CD8-positive, alpha-beta memory T cell (primary cell): ENCODE results near the gene MCEE. TPM values are rescaled to one million over a fixed set of nuclear protein-coding genes. Genes with fewer than 3 reads are reported as not detected.
A peak's percentile ranks its signal among the peaks of the same experiment; 100 is the strongest.

Experiments used
- CTCF ChIA-PET: fragments of 350-600 bp; sonication (Branson Sonifier 250); formaldehyde crosslinking; loops from one replicate; lab custom pipeline; 2021; ENCODE audit warnings: antibody characterized with exemption; lab: Charles Lee
- POLR2A ChIA-PET: fragments of 350-600 bp; sonication (Branson Sonifier 250); formaldehyde crosslinking; loops from one replicate; lab custom pipeline; 2021; ENCODE audit warnings: antibody characterized with exemption; lab: Charles Lee
- DNase-seq, 5 donors: peaks; one replicate each; pipeline versions ENCODE4 v3.0.0 to v3.0.0-alpha.2; 2020 to 2022; ENCODE audit warnings: mixed read lengths in 1 of 5
- H3K27ac ChIP-seq: one replicate; pipeline ENCODE4 v1.7.0; 2013; ENCODE audit warnings: low read depth, mild to moderate bottlenecking, low read length, moderate library complexity
- H3K27me3 ChIP-seq: 2 replicates; pipeline ENCODE4 v1.7.0; 2013; ENCODE audit warnings: low read length, mild to moderate bottlenecking; ENCODE audit not compliant: insufficient read depth, poor library complexity, severe bottlenecking
- H3K36me3 ChIP-seq: 2 replicates; pipeline ENCODE4 v1.7.0; 2013; ENCODE audit warnings: mild to moderate bottlenecking, low read length, moderate library complexity; ENCODE audit not compliant: insufficient read depth
- H3K4me1 ChIP-seq: 2 replicates; pipeline ENCODE4 v1.7.0; 2013; ENCODE audit warnings: mild to moderate bottlenecking, low read length, moderate library complexity; ENCODE audit not compliant: insufficient read depth
- H3K4me3 ChIP-seq: 2 replicates; pipeline ENCODE4 v1.7.0; 2013; ENCODE audit warnings: mild to moderate bottlenecking, low read length
- H3K9me3 ChIP-seq: 2 replicates; pipeline ENCODE4 v1.7.0; 2013; ENCODE audit warnings: mild to moderate bottlenecking, low read length
- H3K27ac Mint-ChIP-seq, 8 donors: one replicate each; pipeline ENCODE4 v1.8.0; 2020 to 2021; ENCODE audit warnings: mixed read lengths in 8 of 8, mild to moderate bottlenecking in 6 of 8, inconsistent platforms in 3 of 8, moderate library complexity in 3 of 8
- H3K27me3 Mint-ChIP-seq, 2 donors: one replicate each; pipeline ENCODE4 v1.8.0; 2020 to 2021; ENCODE audit warnings: mixed read lengths in 2 of 2, mild to moderate bottlenecking in 1 of 2, moderate library complexity in 1 of 2
- H3K36me3 Mint-ChIP-seq, 3 donors: one replicate each; pipeline ENCODE4 v1.8.0; 2020 to 2021; ENCODE audit warnings: mixed read lengths in 3 of 3, inconsistent platforms in 1 of 3, mild to moderate bottlenecking in 1 of 3
- H3K4me1 Mint-ChIP-seq, 3 donors: one replicate each; pipeline ENCODE4 v1.8.0; 2020 to 2021; ENCODE audit warnings: mixed read lengths in 3 of 3, inconsistent platforms in 1 of 3, mild to moderate bottlenecking in 1 of 3
- H3K4me3 Mint-ChIP-seq, 7 donors: one replicate each; pipeline ENCODE4 v1.8.0; 2020 to 2021; ENCODE audit warnings: mixed read lengths in 7 of 7, mild to moderate bottlenecking in 6 of 7, moderate library complexity in 4 of 7, inconsistent platforms in 2 of 7
- H3K9me3 Mint-ChIP-seq, 5 donors: one replicate each; pipeline ENCODE4 v1.8.0; 2020 to 2022; ENCODE audit warnings: mixed read lengths in 5 of 5, mild to moderate bottlenecking in 3 of 5, moderate library complexity in 2 of 5, inconsistent platforms in 1 of 5
- polyA plus RNA-seq: library from polyadenylated mRNA; unstranded; fragments of 300-500 nt; fragmentation: Illumina TruSeq; gene quantifications from one replicate; pipeline ENCODE4 v1.2.3, GENCODE V29; 2021
- total RNA-seq, 2 experiments: library from RNA; stranded (reverse); gene quantifications; one replicate each; pipeline ENCODE4 v1.2.3, GENCODE V29; 2021

Gene MCEE
- total and polyA plus RNA-seq, 3 experiments from 2014 or later = 12.3 to 21.8 (median 13.5) TPM

GRCh38 chr2:71072492-71072891 lies 57.5 kb downstream of the MCEE start:
- H3K9me3 Mint-ChIP-seq = peaks cover 0 to 3% (median 0%) of the 10 kb centered on the region in 5 donors
- peaks cover 54 to 68% (median 64%) of the 10 kb centered on the region in 3 donors for H3K4me1 Mint-ChIP-seq

GRCh38 chr2:71071681-71072398 lies 58.2 kb downstream of the MCEE start:
- Histone ChIP-seq H3K27me3 (no peaks in the 10 kb centered on the region), H3K4me3 (peak overlapping the region; percentile 6), H3K36me3 (peaks cover 24% of the 10 kb centered on the region), H3K4me1 (peaks cover 52% of the 10 kb centered on the region), H3K27ac (no peak overlapping the region), H3K9me3 (no peaks in the 10 kb centered on the region)
- peak overlapping the region; percentile 85 to 100 (median 99) for H3K27ac Mint-ChIP-seq
- DNase-seq = peak; percentile 35 to 61 (median 52)
- H3K36me3 Mint-ChIP-seq = peaks cover 8 to 68% (median 10%) of the 10 kb centered on the region in 3 donors
- H3K4me1 Mint-ChIP-seq = peaks cover 56 to 74% (median 69%) of the 10 kb centered on the region in 3 donors
- CTCF ChIA-PET = interaction anchor here (1.4 kb wide), 1 partner anchor 59 kb away, joined by 4 read pairs; no protein-coding TSS in a partner anchor
- peaks cover 0 to 3% (median 0%) of the 10 kb centered on the region in 5 donors for H3K9me3 Mint-ChIP-seq
- peaks cover 0 to 3% of the 10 kb centered on the region in 2 donors for H3K27me3 Mint-ChIP-seq
- H3K4me3 Mint-ChIP-seq = peak overlapping the region; percentile 13 to 75 (median 61)
- POLR2A ChIA-PET = interaction anchor here (2.9 kb wide), 1 partner anchor 59 kb away, joined by 11 read pairs; the partner anchor contains the start of genes MCEE and MPHOSPH10

More at GRCh38 chr2:71072492-71072891, 57.5 kb downstream of the MCEE start:
- Mint-ChIP-seq H3K36me3 (peaks cover 10 to 75% (median 10%) of the 10 kb centered on the region in 3 donors), H3K27me3 (peaks cover 0 to 3% of the 10 kb centered on the region in 2 donors), H3K4me3 (peak overlapping the region in 3 of 7 donors; percentile 12 to 61 (median 46)), H3K27ac (peak overlapping the region in 7 of 8 donors; percentile 39 to 100 (median 98))
- Histone ChIP-seq H3K36me3 (peaks cover 29% of the 10 kb centered on the region), H3K9me3 (no peaks in the 10 kb centered on the region), H3K4me3 (peak overlapping the region; percentile 6), H3K27me3 (no peaks in the 10 kb centered on the region), H3K4me1 (peaks cover 51% of the 10 kb centered on the region), H3K27ac (no peak overlapping the region)
- CTCF ChIA-PET = interaction anchor here (1.4 kb wide), 1 partner anchor 59 kb away, joined by 4 read pairs; no protein-coding TSS in a partner anchor
- no peak for DNase-seq
- POLR2A ChIA-PET = interaction anchor here (2.9 kb wide), 1 partner anchor 58 kb away, joined by 11 read pairs; the partner anchor contains the start of genes MCEE and MPHOSPH10

- Histone ChIP-seq H3K27ac (no peak overlapping the region), H3K36me3 (peaks cover 12% of the 10 kb centered on the region), H3K4me3 (no peak overlapping the region), H3K4me1 (peaks cover 52% of the 10 kb centered on the region), H3K27me3 (no peaks in the 10 kb centered on the region), H3K9me3 (no peaks in the 10 kb centered on the region)
- ChIA-PET POLR2A (interaction anchor here (2.9 kb wide), 1 partner anchor 60 kb away, joined by 11 read pairs; the partner anchor contains the start of genes MCEE and MPHOSPH10), CTCF (no interaction called here)
- peak overlapping the region; percentile 16 to 97 (median 94) for H3K4me3 Mint-ChIP-seq
- H3K9me3 Mint-ChIP-seq = peaks cover 0 to 3% (median 0%) of the 10 kb centered on the region in 5 donors
- peaks cover 8 to 55% (median 10%) of the 10 kb centered on the region in 3 donors for H3K36me3 Mint-ChIP-seq
- H3K4me1 Mint-ChIP-seq = peaks cover 58 to 76% (median 69%) of the 10 kb centered on the region in 3 donors
- no peak for DNase-seq
- H3K27ac Mint-ChIP-seq = peak overlapping the region; percentile 47 to 100 (median 98)
- H3K27me3 Mint-ChIP-seq = peaks cover 0 to 5% of the 10 kb centered on the region in 2 donors
These were observed 59.5 kb downstream of the MCEE start for GRCh38 chr2:71070294-71071093.

- peak overlapping the region; percentile 98 to 100 (median 99) for H3K27ac Mint-ChIP-seq
- Histone ChIP-seq H3K27me3 (no peaks in the 10 kb centered on the region), H3K27ac (peak overlapping the region; percentile 96), H3K4me3 (peak overlapping the region; percentile 94), H3K9me3 (no peaks in the 10 kb centered on the region), H3K4me1 (peaks cover 52% of the 10 kb centered on the region), H3K36me3 (peaks cover 10% of the 10 kb centered on the region)
- peaks cover 58 to 76% (median 69%) of the 10 kb centered on the region in 3 donors for H3K4me1 Mint-ChIP-seq
- H3K36me3 Mint-ChIP-seq = peaks cover 8 to 48% (median 10%) of the 10 kb centered on the region in 3 donors
- ChIA-PET CTCF (interaction anchor here (1.3 to 2.3 kb wide), 5 partner anchors 10 to 103 kb away, joined by 4 to 15 read pairs (median 4); partner anchors contain the start of gene MPHOSPH10), POLR2A (interaction anchor here (0.5 to 2.4 kb wide), 2 partner anchors 62 to 103 kb away, joined by 5 to 21 read pairs; partner anchors contain the start of gene MPHOSPH10)
- H3K4me3 Mint-ChIP-seq = peak overlapping the region; percentile 93 to 98 (median 96)
- no peak for DNase-seq
- peaks cover 0 to 5% of the 10 kb centered on the region in 2 donors for H3K27me3 Mint-ChIP-seq
- H3K9me3 Mint-ChIP-seq = peaks cover 0 to 3% (median 0%) of the 10 kb centered on the region in 5 donors
These were observed 60.7 kb downstream of the MCEE start for GRCh38 chr2:71069376-71069775.

- peak; percentile 96 to 100 (median 99) for DNase-seq
- CTCF ChIA-PET = interaction anchor here (1.0 to 2.3 kb wide), 6 partner anchors 9 to 102 kb away, joined by 3 to 15 read pairs (median 4); partner anchors contain the start of gene MPHOSPH10
- H3K27me3 Mint-ChIP-seq = peaks cover 0 to 5% of the 10 kb centered on the region in 2 donors
- H3K27ac ChIP-seq = peak within 1 kb of the TSS; percentile 96
- peak within 1 kb of the TSS; percentile 93 to 98 (median 96) for H3K4me3 Mint-ChIP-seq
- H3K9me3 Mint-ChIP-seq = peaks cover 0 to 3% (median 0%) of the 10 kb centered on the region in 5 donors
- POLR2A ChIA-PET = interaction anchor here (0.5 to 2.4 kb wide), 10 partner anchors 12 to 983 kb away, joined by 3 to 21 read pairs (median 4); partner anchors contain the start of genes MPHOSPH10, PAIP2B and ZNF638
- peak within 1 kb of the TSS; percentile 98 to 100 (median 99) for H3K27ac Mint-ChIP-seq
- peaks cover 2% of the 10 kb centered on the region for H3K36me3 ChIP-seq
- peak within 1 kb of the TSS; percentile 94 for H3K4me3 ChIP-seq
- H3K4me1 Mint-ChIP-seq = peaks cover 52 to 67% (median 60%) of the 10 kb centered on the region in 3 donors
- no peaks in the 10 kb centered on the region for H3K9me3 ChIP-seq
- peaks cover 46% of the 10 kb centered on the region for H3K4me1 ChIP-seq
- H3K36me3 Mint-ChIP-seq = peaks cover 0 to 38% (median 2%) of the 10 kb centered on the region in 3 donors
- no peaks in the 10 kb centered on the region for H3K27me3 ChIP-seq
These were observed 61.6 kb downstream of the MCEE start, which contains the start of gene NAGK for GRCh38 chr2:71068218-71069035. Gene NAGK, plus strand, starts transcription at chr2:71068648. Its CDS starts 36 bp downstream, at chr2:71068684.

- H3K27me3 Mint-ChIP-seq = peaks cover 0 to 5% of the 10 kb centered on the region in 2 donors
- H3K4me3 ChIP-seq = peak overlapping the region; percentile 94
- peaks cover 47 to 61% (median 53%) of the 10 kb centered on the region in 3 donors for H3K4me1 Mint-ChIP-seq
- H3K27ac ChIP-seq = peak overlapping the region; percentile 96
- no peaks in the 10 kb centered on the region for H3K27me3 ChIP-seq
- H3K27ac Mint-ChIP-seq = peak overlapping the region; percentile 98 to 100 (median 99)
- POLR2A ChIA-PET = interaction anchor here (0.6 to 2.4 kb wide), 8 partner anchors 11 to 1183 kb away, joined by 3 to 21 read pairs (median 5); partner anchors contain the start of genes MPHOSPH10, PAIP2B and ZNF638
- no peak for DNase-seq
- peaks cover 40% of the 10 kb centered on the region for H3K4me1 ChIP-seq
- H3K9me3 Mint-ChIP-seq = peaks cover 0 to 3% (median 0%) of the 10 kb centered on the region in 5 donors
- CTCF ChIA-PET = interaction anchor here (1.0 to 2.3 kb wide), 4 partner anchors 63 to 102 kb away, joined by 3 to 15 read pairs (median 5); partner anchors contain the start of gene MPHOSPH10
- H3K36me3 Mint-ChIP-seq = peaks cover 0 to 32% (median 0%) of the 10 kb centered on the region in 3 donors
- H3K36me3 ChIP-seq = no peaks in the 10 kb centered on the region
- H3K9me3 ChIP-seq = no peaks in the 10 kb centered on the region
- H3K4me3 Mint-ChIP-seq = peak overlapping the region; percentile 93 to 98 (median 96)
These were observed 62.3 kb downstream of the MCEE start for GRCh38 chr2:71067567-71068217.
